HG03025 (cell line): ENCODE results near the gene POLR1A.
A peak's percentile ranks its signal among the peaks of the same experiment; 100 is the strongest.

Source experiments
- ATAC-seq: cut with Tn5 transposase; IDR thresholded peaks from one replicate; pipeline ENCODE4 v1.9.1; 2021; ENCODE audit warnings: mild to moderate bottlenecking, moderate library complexity; ENCODE audit not compliant: unreplicated experiment, low FRiP score

Gene POLR1A

DNA sequence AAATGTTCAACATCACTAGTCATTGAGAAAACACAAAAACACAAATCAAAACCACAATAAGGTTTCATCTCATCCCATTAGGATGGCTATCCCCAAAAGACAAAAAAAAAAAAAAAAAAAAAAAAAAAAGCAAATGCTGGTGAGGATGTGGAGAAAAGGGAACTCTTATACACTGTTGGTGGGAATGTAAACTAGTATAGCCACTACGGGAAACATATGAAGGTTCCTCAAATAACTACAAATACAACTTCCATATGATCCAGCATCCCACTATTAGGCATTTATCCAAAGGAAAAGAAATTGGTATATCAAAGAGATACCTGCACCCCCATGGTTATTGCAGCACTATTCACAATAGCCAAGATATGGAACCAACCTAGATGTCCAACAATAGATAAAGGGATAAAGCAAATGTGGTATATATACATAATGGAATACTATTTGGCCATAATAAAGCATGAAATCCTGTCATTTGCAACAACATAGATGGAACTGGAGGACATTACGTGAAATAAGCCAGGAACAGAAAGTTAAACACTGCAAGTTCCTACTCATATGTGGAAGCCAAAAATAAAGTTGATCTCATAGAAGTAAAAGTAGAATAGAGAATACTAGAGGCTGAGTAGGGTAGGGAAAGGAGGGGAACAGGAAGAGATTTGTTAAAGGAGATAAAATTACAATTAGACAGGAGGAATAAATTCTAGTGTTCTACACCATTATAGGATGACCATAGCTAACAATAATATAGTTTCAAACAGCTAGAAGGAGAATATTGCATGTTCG, 8.4 kb downstream of the POLR1A start:
- ATAC-seq = no peak

DNA sequence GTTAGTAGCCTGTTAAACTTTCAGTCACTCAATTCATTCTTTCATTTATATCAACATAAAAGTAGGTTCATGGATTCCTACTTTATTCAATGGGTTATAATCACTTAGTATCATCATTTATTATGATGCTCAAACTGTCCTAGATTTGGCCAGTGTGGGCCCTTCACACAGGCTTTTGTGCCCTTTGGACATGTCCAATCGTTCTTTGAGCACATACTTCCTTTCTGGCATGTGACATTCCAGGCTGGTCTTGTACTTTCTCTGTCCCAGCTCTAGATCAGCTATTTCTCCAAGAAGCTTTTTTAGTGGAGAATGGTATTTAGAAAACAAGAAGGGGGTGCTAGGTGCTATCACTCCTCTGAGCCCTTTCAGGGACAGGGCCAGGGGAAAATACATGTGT, 11.5 kb downstream of the POLR1A start:
- no peak for ATAC-seq

- no peak for ATAC-seq
Observed at GRCh38 chr2:86087936-86088850, 17.5 kb downstream of the POLR1A start.

GRCh38 chr2:86082756-86083155, 22.9 kb downstream of the POLR1A start:
- no peak for ATAC-seq

DNA sequence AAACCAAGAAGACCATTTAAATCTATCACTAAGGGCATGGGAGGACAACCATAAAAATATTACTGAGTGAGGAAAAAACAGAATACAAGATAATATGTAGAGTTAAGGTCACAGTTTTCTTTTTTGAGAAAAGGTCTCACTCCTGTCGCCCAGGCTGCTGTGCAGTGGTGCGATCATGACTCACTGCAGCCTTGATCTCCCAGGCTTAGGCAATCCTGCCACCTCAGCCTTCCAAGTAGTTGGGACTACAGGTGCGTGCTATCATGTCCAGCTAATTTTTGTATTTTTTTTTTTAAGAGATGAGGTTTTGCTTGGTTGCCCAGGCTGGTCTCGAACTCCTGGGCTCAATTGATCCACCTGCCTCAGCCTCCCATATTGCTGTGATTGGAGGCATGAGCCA, 24.0 kb downstream of the POLR1A start:
- ATAC-seq = no peak

DNA sequence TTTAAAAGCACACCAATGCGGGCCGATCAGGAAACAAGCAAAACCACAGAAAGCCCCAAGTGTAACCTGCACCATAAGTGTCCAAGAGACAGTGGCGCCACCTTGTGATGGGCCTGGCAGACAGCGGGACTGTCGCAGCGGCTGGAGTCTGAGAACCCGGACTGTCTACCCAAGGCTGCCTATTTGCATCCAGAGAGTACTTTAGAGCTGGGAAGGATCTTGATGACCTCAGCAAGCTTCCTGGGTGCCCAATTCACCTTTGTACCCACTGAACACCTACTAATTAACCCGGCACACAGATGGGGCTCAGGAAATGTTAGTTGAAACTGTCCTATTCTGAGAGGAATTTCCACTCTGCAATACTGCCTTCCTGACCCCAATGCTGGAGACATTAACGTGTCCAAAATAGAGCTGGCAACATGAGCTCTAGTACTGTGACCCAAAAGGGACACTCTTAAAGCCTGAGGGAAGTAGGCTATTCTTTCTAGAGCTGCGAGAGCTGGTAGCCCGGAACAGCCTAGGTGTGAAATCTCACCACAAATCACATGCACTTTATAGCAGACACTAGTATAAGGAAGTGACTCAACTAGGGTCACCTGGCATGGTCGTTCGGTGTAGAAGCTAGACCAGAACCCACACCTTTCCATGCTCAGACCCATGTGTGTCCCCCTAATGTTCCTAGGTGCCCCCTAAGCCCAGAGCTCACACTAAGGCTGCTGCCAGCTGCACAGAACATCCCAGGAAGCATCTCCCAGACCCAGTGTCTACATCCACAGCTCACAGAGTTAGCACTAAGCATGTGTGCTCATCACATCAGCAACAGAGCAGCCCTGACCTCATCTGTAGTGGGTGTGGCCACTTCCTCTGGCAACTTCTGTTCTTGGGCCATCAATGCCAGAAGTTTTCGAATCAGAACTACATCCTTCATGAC, 25.4 kb downstream of the POLR1A start:
- ATAC-seq = peak; percentile 61

- ATAC-seq = no peak
Observed at GRCh38 chr2:86078774-86079545, 26.7 kb downstream of the POLR1A start.

GRCh38 chr2:86075886-86076285, 29.8 kb downstream of the POLR1A start:
- no peak for ATAC-seq

GRCh38 chr2:86074811-86075210, 30.9 kb downstream of the POLR1A start:
- no peak for ATAC-seq

DNA sequence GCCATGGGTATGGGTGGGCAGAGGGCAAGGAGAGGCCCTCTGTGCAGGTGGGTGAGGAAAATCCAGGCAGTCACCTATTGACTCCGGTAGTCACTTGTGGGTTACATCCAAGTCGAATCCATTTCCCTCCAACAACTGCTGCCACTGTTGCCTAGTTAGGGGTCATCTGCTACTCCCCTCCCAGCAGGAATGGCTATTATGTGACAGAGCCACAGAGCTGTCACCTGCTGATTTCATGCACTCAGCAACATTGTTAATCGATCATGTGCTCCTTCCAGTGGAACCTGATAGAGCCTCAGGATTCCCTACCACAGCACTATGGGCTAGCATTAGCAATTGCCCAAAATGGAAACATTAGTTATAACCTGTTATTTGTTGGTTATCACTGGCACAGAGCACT, 31.4 kb downstream of the POLR1A start:
- no peak for ATAC-seq

- ATAC-seq = no peak
Observed at GRCh38 chr2:86073225-86073624, 32.5 kb downstream of the POLR1A start.

GRCh38 chr2:86072271-86072858, 33.3 kb downstream of the POLR1A start:
- no peak for ATAC-seq

DNA sequence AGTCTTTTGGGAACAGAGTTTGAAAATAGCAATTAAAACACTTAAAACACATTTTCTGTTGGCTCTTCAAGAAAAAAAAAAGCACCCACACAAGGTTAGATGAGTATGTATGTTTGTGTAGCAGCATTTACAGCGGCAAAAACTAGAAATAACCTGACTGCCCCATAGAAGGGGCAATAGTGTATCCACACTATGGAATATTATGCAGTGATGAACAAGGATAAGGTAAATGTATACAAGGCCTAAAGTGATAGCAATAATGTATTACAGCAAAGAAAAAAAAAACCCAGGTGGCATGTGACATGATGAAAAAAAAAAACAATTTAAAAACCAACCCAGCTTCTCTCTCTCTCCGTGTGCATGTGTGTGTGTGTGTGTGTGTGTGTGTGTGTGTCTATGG, 34.8 kb downstream of the POLR1A start:
- ATAC-seq = no peak

- no peak for ATAC-seq
Observed at GRCh38 chr2:86069783-86070339, 35.8 kb downstream of the POLR1A start.

- no peak for ATAC-seq
Observed at GRCh38 chr2:86069091-86069685, 36.5 kb downstream of the POLR1A start.

DNA sequence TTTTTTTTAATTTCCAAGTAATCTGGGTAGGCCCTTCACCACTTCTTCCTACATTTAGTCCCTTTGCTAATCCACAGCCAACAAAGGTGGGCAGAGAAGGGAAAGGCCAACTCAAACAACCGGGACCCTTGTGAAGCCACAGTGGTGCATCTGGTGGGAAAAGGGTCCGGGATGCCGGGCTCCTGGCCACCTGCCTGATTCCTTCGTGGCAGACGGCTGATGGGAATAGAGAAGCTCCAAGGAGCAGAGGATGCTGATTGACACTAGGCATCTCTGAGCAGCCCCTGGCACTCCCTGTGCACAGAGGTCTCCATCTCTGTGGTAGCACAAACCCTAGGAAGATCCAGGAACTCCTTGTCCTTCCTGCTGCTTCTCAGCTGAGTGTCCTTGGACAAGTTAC, 37.0 kb downstream of the POLR1A start:
- no peak for ATAC-seq

DNA sequence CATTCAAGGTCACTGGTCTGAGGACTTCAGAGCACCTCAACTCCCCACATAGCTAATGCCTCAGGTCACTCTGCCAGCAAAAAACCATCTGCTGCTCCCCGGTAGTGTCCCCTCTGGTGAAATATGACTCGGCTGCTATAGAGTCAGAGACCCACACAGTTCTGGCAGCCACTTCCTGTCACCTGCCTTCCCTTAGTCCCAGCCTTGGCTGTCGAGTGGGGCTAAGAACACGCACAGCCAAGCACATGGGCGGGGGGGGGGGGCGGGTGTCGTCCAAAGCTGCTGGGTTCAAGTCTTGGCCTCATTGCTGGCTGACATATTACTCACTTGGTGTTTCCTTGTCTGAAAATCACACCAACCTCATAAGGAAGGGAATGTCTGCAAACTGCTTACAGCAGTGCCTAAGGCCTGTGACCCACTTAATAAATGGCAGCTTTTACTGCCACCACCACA, 37.5 kb downstream of the POLR1A start:
- ATAC-seq = no peak

GRCh38 chr2:86066915-86067314, 38.8 kb downstream of the POLR1A start:
- ATAC-seq = no peak
